SU-DHL-6 (cell line): Measurements from ENCODE around the gene OVCH1.

Experiments
- H2AFZ ChIP-seq: fragments of 200-600 bp; sonication (generic); 2 replicates; pipeline ENCODE4 v1.6.1; 2014; ENCODE audit warnings: low read depth, mild to moderate bottlenecking, moderate library complexity, mixed read lengths, antibody characterized with exemption, low read length; ENCODE audit not compliant: severe bottlenecking
- H3F3A ChIP-seq: fragments of 200-600 bp; shearing (Covaris generic); 2 replicates; pipeline ENCODE4 v1.6.0; 2016; ENCODE audit warnings: antibody characterized with exemption, mild to moderate bottlenecking; ENCODE audit not compliant: insufficient read depth
- H3K27ac ChIP-seq: fragments of 200-600 bp; sonication (generic); 2 replicates; pipeline ENCODE4 v1.5.1; 2016; ENCODE audit warnings: low read depth, mild to moderate bottlenecking, low read length, moderate library complexity, mixed read lengths
- H3K27me3 ChIP-seq: fragments of 200-600 bp; sonication (generic), shearing (Covaris generic); 2 replicates; pipeline ENCODE4 v1.6.0; 2014; ENCODE audit warnings: mild to moderate bottlenecking, low read length
- H3K36me3 ChIP-seq: fragments of 200-600 bp; sonication (generic); 2 replicates; pipeline ENCODE4 v1.6.1; 2014; ENCODE audit warnings: mild to moderate bottlenecking, low read length, mixed read lengths
- H3K4me2 ChIP-seq: fragments of 300-600, 200-600 bp; shearing (Covaris generic), sonication (generic); 2 replicates; pipeline ENCODE4 v1.6.0; 2014; ENCODE audit warnings: low read length, low read depth, mild to moderate bottlenecking; ENCODE audit not compliant: poor library complexity, severe bottlenecking
- H3K4me3 ChIP-seq: fragments of 200-600 bp; sonication (generic); 2 replicates; pipeline ENCODE4 v1.5.1; 2014; ENCODE audit warnings: antibody characterized with exemption, low read length, mild to moderate bottlenecking, mixed read lengths; ENCODE audit not compliant: insufficient read depth, poor library complexity, severe bottlenecking
- H3K79me2 ChIP-seq: fragments of 200-600 bp; sonication (generic); 2 replicates; pipeline ENCODE4 v1.6.1; 2014; ENCODE audit warnings: mild to moderate bottlenecking, low read length, moderate library complexity; ENCODE audit not compliant: insufficient read depth
- H3K9ac ChIP-seq: fragments of 200-600 bp; sonication (generic); 2 replicates; pipeline ENCODE4 v1.7.0; 2014; ENCODE audit warnings: mild to moderate bottlenecking, low read length
- H3K9me2 ChIP-seq: fragments of 200-600 bp; sonication (generic); replicated peaks from 2 replicates; pipeline ENCODE4 v1.6.1; 2014; ENCODE audit warnings: low read length; ENCODE audit not compliant: insufficient read depth
- H3K9me3 ChIP-seq: fragments of 200-600 bp; sonication (generic); 2 replicates; pipeline ENCODE4 v1.6.1; 2014; ENCODE audit warnings: low read length, mixed read lengths; ENCODE audit not compliant: insufficient read depth
- H4K20me1 ChIP-seq: fragments of 200-600 bp; sonication (generic); 2 replicates; pipeline ENCODE4 v1.6.1; 2014; ENCODE audit warnings: low read depth, mild to moderate bottlenecking, antibody characterized with exemption, low read length, moderate library complexity, mixed read lengths
- CTCF ChIP-seq: fragments of 200-600 bp; sonication (generic); IDR thresholded peaks from one replicate; pipeline ENCODE4 v1.5.1; 2017; ENCODE audit warnings: antibody characterized with exemption, mild to moderate bottlenecking, low read length, moderate library complexity; ENCODE audit not compliant: insufficient read depth, poor library complexity, severe bottlenecking
- EZH2phosphoT487 ChIP-seq: fragments of 200-600 bp; sonication (generic), shearing (Covaris generic); conservative IDR thresholded peaks from 2 replicates; pipeline ENCODE4 v1.6.1; 2018; ENCODE audit warnings: mild to moderate bottlenecking, antibody characterized with exemption, low read length, moderate library complexity, mixed read lengths

Gene OVCH1

GRCh38 chr12:29497588-29497987 lies at the start of gene OVCH1:
Gene OVCH1, minus strand, starts transcription at chr12:29497686. Its CDS starts 0 bp downstream, at chr12:29497686.
- Histone ChIP-seq H3K27me3 (no peaks in the 10 kb centered on the region), H3K9me2 (no peaks in the 10 kb centered on the region), H4K20me1 (no peaks in the 10 kb centered on the region), H3K9ac (no peak within 1 kb of the TSS), H3K36me3 (no peaks in the 10 kb centered on the region), H3K4me2 (no peak within 1 kb of the TSS), H3F3A (no peaks in the 10 kb centered on the region), H3K9me3 (no peaks in the 10 kb centered on the region), H3K27ac (no peak within 1 kb of the TSS), H3K79me2 (no peaks in the 10 kb centered on the region), H3K4me3 (no peak within 1 kb of the TSS), H2AFZ (no peak within 1 kb of the TSS)
- no peak for TF ChIP-seq CTCF
- TF ChIP-seq EZH2phosphoT487, result no peak

- H3K27me3 ChIP-seq, result no peaks in the 10 kb centered on the region
- H4K20me1 ChIP-seq, result no peaks in the 10 kb centered on the region
- no peak for TF ChIP-seq EZH2phosphoT487
- no peak for TF ChIP-seq CTCF
- H2AFZ ChIP-seq, result no peak overlapping the region
- H3K36me3 ChIP-seq, result no peaks in the 10 kb centered on the region
- no peaks in the 10 kb centered on the region for H3F3A ChIP-seq
- H3K9ac ChIP-seq, result no peak overlapping the region
- H3K9me2 ChIP-seq, result no peaks in the 10 kb centered on the region
- H3K4me3 ChIP-seq, result no peak overlapping the region
- no peak overlapping the region for H3K4me2 ChIP-seq
- no peaks in the 10 kb centered on the region for H3K9me3 ChIP-seq
- H3K27ac ChIP-seq, result no peak overlapping the region
- no peaks in the 10 kb centered on the region for H3K79me2 ChIP-seq
Measured at GRCh38 chr12:29547151-29547632, 49.7 kb upstream of the OVCH1 start.

- no peaks in the 10 kb centered on the region for H4K20me1 ChIP-seq
Measured at GRCh38 chr12:29546000-29546399, 48.5 kb upstream of the OVCH1 start.

More at GRCh38 chr12:29546000-29546399, 48.5 kb upstream of the OVCH1 start:
- Histone ChIP-seq H3K79me2 (no peaks in the 10 kb centered on the region), H3K27ac (no peak overlapping the region), H2AFZ (no peak overlapping the region), H3K36me3 (no peaks in the 10 kb centered on the region), H3K27me3 (no peaks in the 10 kb centered on the region), H3K9me2 (no peaks in the 10 kb centered on the region), H3F3A (no peaks in the 10 kb centered on the region), H3K4me2 (no peak overlapping the region), H3K9me3 (no peaks in the 10 kb centered on the region), H3K4me3 (no peak overlapping the region), H3K9ac (no peak overlapping the region)
- TF ChIP-seq EZH2phosphoT487 (no peak), CTCF (no peak)
